HCT116 (cell line): ENCODE measurements around the gene GSTA3. TPM values are rescaled to one million over a fixed set of nuclear protein-coding genes. Genes with fewer than 3 reads are reported as not detected.

ENCODE experiments used
- ATAC-seq: fragments of 200-7000 bp; cut with Tn5 transposase; 2 replicates; pipeline ENCODE4 v1.9.1; 2020; ENCODE audit warnings: mild to moderate bottlenecking, moderate library complexity
- BruUV-seq: library from RNA; stranded (reverse); fragments of 400-500 nt; replicated peaks from 2 replicates; lab custom pipeline; 2021; lab: Mats Ljungman, UMichigan
- CTCF ChIA-PET: fragments of 300-600 bp; sonication (Branson Sonifier 250); formaldehyde crosslinking; loops from one replicate; lab custom pipeline; 2021; ENCODE audit warnings: antibody characterized with exemption; lab: Charles Lee
- POLR2A ChIA-PET: fragments of 300-600, 350-600 bp; sonication (Branson Sonifier 250); formaldehyde crosslinking; loops from one replicate; lab custom pipeline; 2021; ENCODE audit warnings: antibody characterized with exemption; lab: Charles Lee
- RAD21 ChIA-PET, 2 experiments: fragments of 300-600 bp; sonication (Branson Sonifier 250); formaldehyde crosslinking; loops; one replicate each; lab custom pipeline; 2023; ENCODE audit warnings: low total read pairs in 2 of 2; ENCODE audit not compliant: uncharacterized antibody in 2 of 2, unreplicated experiment in 2 of 2, low non-redundant PET in 1 of 2; lab: Charles Lee
- DNase-seq: peaks from one replicate; pipeline ENCODE4 v3.0.0-alpha.2; 2010; ENCODE audit warnings: low read depth, low spot score
- H2AFZ ChIP-seq: fragments of 200-600 bp; shearing (Covaris generic), sonication (generic); 2 replicates; pipeline ENCODE4 v1.6.1; 2017; ENCODE audit warnings: low read depth, mixed run types, mixed read lengths, antibody characterized with exemption, low read length; ENCODE audit not compliant: poor library complexity, severe bottlenecking
- H3K27ac ChIP-seq: 2 replicates; pipeline ENCODE4 v1.5.1; 2012; ENCODE audit warnings: low read depth, low read length
- H3K27me3 ChIP-seq: fragments of 200-600 bp; sonication (generic); 2 replicates; pipeline ENCODE4 v1.6.1; 2016; ENCODE audit warnings: mixed run types, low read length, mixed read lengths; ENCODE audit not compliant: insufficient read depth
- H3K36me3 ChIP-seq, 2 experiments: fragments of 200-500 bp in 1 of 2; fragments of 200-600 bp in 1 of 2; sonication (Bioruptor generic) in 1 of 2; sonication (generic) in 1 of 2; 2 replicates each; pipeline versions ENCODE4 v1.5.1 to v1.6.1; 2014 to 2016; ENCODE audit warnings: low read length in 2 of 2, inconsistent platforms in 1 of 2, mixed read lengths in 1 of 2, mixed run types in 1 of 2; ENCODE audit not compliant: insufficient read depth in 2 of 2, control insufficient read depth in 1 of 2
- H3K4me1 ChIP-seq, 2 experiments: fragments of 200-600 bp in 1 of 2; sonication (generic) in 1 of 2; 2 replicates each; pipeline versions ENCODE4 v1.5.1 to v1.6.1; 2012 to 2017; ENCODE audit warnings: low read length in 2 of 2, inconsistent platforms in 1 of 2, mild to moderate bottlenecking in 1 of 2, mixed read lengths in 1 of 2, mixed run types in 1 of 2, moderate library complexity in 1 of 2; ENCODE audit not compliant: insufficient read depth in 2 of 2, control insufficient read depth in 1 of 2
- H3K4me2 ChIP-seq: fragments of 200-600 bp; sonication (generic); 2 replicates; pipeline ENCODE4 v1.6.1; 2017; ENCODE audit warnings: mixed run types, low read length, mixed read lengths
- H3K4me3 ChIP-seq, 2 experiments: fragments of 200-600 bp in 1 of 2; sonication (generic) in 1 of 2; replicated peaks in 1 of 2; 2 replicates each; pipeline ENCODE4 v1.5.1; 2011 to 2016; ENCODE audit warnings: low read length in 2 of 2, control low read depth in 1 of 2, low read depth in 1 of 2, mild to moderate bottlenecking in 1 of 2, mixed read lengths in 1 of 2, mixed run types in 1 of 2
- H3K79me2 ChIP-seq: fragments of 200-600 bp; sonication (generic); 2 replicates; pipeline ENCODE4 v1.6.1; 2017; ENCODE audit warnings: mild to moderate bottlenecking, mixed run types, low read length, moderate library complexity, mixed read lengths; ENCODE audit not compliant: insufficient read depth
- H3K9ac ChIP-seq: fragments of 200-600 bp; sonication (generic); 2 replicates; pipeline ENCODE4 v1.6.1; 2016; ENCODE audit warnings: low read length, mixed read lengths
- H3K9me2 ChIP-seq: fragments of 200-600 bp; sonication (generic), shearing (Covaris generic); 2 replicates; pipeline ENCODE4 v1.6.1; 2017; ENCODE audit warnings: mixed run types, mild to moderate bottlenecking, moderate library complexity; ENCODE audit not compliant: insufficient read depth
- H3K9me3 ChIP-seq, 2 experiments: fragments of 200-500 bp in 1 of 2; fragments of 200-600 bp in 1 of 2; sonication (Bioruptor generic) in 1 of 2; sonication (generic) in 1 of 2; 2 replicates each; pipeline ENCODE4 v1.6.1; 2014 to 2017; ENCODE audit warnings: low read length in 2 of 2, mixed read lengths in 2 of 2, inconsistent platforms in 1 of 2, low read depth in 1 of 2, mild to moderate bottlenecking in 1 of 2, mixed run types in 1 of 2, moderate library complexity in 1 of 2; ENCODE audit not compliant: control insufficient read depth in 1 of 2, insufficient read depth in 1 of 2
- H4K20me1 ChIP-seq: fragments of 200-600 bp; sonication (generic), shearing (Covaris generic); 2 replicates; pipeline ENCODE4 v1.6.1; 2017; ENCODE audit warnings: mixed run types, mild to moderate bottlenecking, moderate library complexity; ENCODE audit not compliant: insufficient read depth
- CBX3 ChIP-seq: IDR thresholded peaks from 2 replicates; pipeline ENCODE4 v1.6.1; 2012; ENCODE audit warnings: low read depth
- CTCF ChIP-seq, 3 experiments: fragments of 200-600 bp in 1 of 3; sonication (generic) in 1 of 3; IDR thresholded peaks in 2 of 3; conservative IDR thresholded peaks in 1 of 3; 2 replicates each; pipeline ENCODE4 v1.5.1; 2012 to 2017; ENCODE audit warnings: low read depth in 2 of 3, low read length in 2 of 3, antibody characterized with exemption in 1 of 3, borderline replicate concordance in 1 of 3, control low read depth in 1 of 3, mild to moderate bottlenecking in 1 of 3, mixed read lengths in 1 of 3, mixed run types in 1 of 3, moderate library complexity in 1 of 3; ENCODE audit not compliant: insufficient read depth in 1 of 3
- ELF1 ChIP-seq: IDR thresholded peaks from 2 replicates; pipeline ENCODE4 v1.6.1; 2012; ENCODE audit warnings: low read depth, borderline replicate concordance
- JUND ChIP-seq: IDR thresholded peaks from 2 replicates; pipeline ENCODE4 v1.6.1; 2012
- MAX ChIP-seq: IDR thresholded peaks from 2 replicates; pipeline ENCODE4 v1.6.1; 2012
- SIN3A ChIP-seq: IDR thresholded peaks from 2 replicates; pipeline ENCODE4 v1.6.1; 2012; ENCODE audit warnings: low read depth
- SRF ChIP-seq: IDR thresholded peaks from 2 replicates; pipeline ENCODE4 v1.6.1; 2012; ENCODE audit warnings: low read depth
- intact Hi-C: fragments of 100-400 bp; cut with micrococcal nuclease; formaldehyde crosslinking; loops from 2 replicates; pipeline ENCODE4 v1.10.0; 2022
- total RNA-seq: library from RNA; stranded (reverse); gene quantifications from one replicate; pipeline ENCODE4 v1.2.1, GENCODE V29; 2021; ENCODE audit not compliant: unreplicated experiment

Gene GSTA3
- total RNA-seq, 1 experiment from 2014 or later, result not detected

GRCh38 chr6:52927451-52927850, 18.0 kb upstream of the GSTA3 start:
- H3K9me2 ChIP-seq, result no peaks in the 10 kb centered on the region
- DNase-seq (no peak), ATAC-seq (no peak)
- no peaks in the 10 kb centered on the region for H3K79me2 ChIP-seq
- no peak overlapping the region for H2AFZ ChIP-seq
- ChIA-PET RAD21 (no interaction called here), CTCF (no interaction called here), POLR2A (no interaction called here)
- no peaks in the 10 kb centered on the region for H3K27me3 ChIP-seq
- no TSS peak for BruUV-seq
- no peak overlapping the region for H3K27ac ChIP-seq
- no peak overlapping the region for H3K4me3 ChIP-seq
- no peaks in the 10 kb centered on the region for H4K20me1 ChIP-seq
- intact Hi-C loops, result no loop called here
- H3K9me3 ChIP-seq, result no peaks in the 10 kb centered on the region
- H3K4me1 ChIP-seq, result peaks cover 0 to 19% of the 10 kb centered on the region in 2 experiments; a peak in 2 of 4 replicates
- no peak for TF ChIP-seq SRF
- TF ChIP-seq MAX, result no peak
- no peak for TF ChIP-seq CBX3
- TF ChIP-seq JUND, result no peak
- TF ChIP-seq SIN3A, result no peak
- TF ChIP-seq CTCF (IDR thresholded peaks at IDR 0.05 in 2 of 3, conservative IDR thresholded peaks at IDR 0.05 in 1 of 3; ENCODE audit: borderline replicate concordance in 1 of 3, insufficient read depth in 1 of 3, low read depth in 2 of 3, low read length in 2 of 3), result no peak
- TF ChIP-seq ELF1, result no peak
- no peak overlapping the region for H3K4me2 ChIP-seq
- no peaks in the 10 kb centered on the region for H3K36me3 ChIP-seq
- no peak overlapping the region for H3K9ac ChIP-seq
